Posterior vena cava (tissue), 2 donors: ENCODE data around the gene TRABD2B. TPM values are rescaled to one million over a fixed set of nuclear protein-coding genes. Genes with fewer than 3 reads are reported as not detected.

Source experiments
- DNase-seq: peaks from one replicate; pipeline ENCODE4 v3.0.0-alpha.2; 2020; ENCODE audit warnings: low spot score
- intact Hi-C, 2 donors: fragments of 100-400 bp; cut with DNase I; formaldehyde crosslinking; loops; one replicate each; pipeline versions ENCODE4 v1.14.1 to v1.14.2; 2022 to 2023
- total RNA-seq, 2 donors: library from RNA; stranded (reverse); fragmentation: NEBNext Ultra II Directional; extraction: Animal tissue kit (Norgen Biotek cat#: 25700); gene quantifications; one replicate each; pipeline ENCODE4 v1.2.1, GENCODE V29; 2021
- donor health status: DM: yes; HTN: yes; CAD: no.
- donor health status: DM: yes; HTN: yes; CAD: no.

The TRABD2B gene
- total RNA-seq, 2 donors from 2014 or later = 10.5 to 16.4 TPM

DNA sequence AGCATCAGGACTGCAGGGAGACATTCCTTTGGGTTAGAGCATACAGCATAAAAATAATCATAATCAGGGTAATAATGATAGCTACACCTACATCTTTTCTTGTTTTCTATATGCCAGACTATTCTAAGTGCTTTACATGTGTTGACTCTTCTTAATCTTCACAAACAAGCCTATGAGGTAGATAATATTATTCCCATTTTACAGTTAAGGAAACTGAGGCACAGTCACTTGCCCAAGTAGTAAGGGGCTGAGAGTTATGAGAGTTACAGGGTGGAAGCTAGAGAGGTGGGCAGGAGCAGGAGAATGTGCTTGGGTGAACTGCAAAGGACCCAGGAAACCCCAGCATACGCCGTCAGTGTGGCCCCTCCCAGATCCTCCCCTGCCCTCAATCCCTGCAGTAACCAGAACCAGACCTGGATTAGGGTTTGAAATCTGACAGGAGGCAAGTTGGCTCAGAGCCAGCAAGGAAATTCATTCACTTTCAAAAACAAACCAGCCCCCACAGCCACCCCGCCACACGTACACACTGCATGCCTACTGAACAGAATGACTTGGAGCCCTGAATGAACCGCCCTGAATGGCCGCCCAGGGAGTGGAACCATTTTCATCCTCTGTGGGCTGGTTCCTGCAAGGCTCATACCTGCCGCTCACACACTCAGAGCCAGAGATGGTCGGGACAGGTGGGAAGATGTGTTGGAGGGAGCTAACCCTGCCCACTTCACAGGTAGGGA lies 126.1 kb downstream of the TRABD2B start:
- intact Hi-C loops = no loop called here
- DNase-seq = no peak

DNA sequence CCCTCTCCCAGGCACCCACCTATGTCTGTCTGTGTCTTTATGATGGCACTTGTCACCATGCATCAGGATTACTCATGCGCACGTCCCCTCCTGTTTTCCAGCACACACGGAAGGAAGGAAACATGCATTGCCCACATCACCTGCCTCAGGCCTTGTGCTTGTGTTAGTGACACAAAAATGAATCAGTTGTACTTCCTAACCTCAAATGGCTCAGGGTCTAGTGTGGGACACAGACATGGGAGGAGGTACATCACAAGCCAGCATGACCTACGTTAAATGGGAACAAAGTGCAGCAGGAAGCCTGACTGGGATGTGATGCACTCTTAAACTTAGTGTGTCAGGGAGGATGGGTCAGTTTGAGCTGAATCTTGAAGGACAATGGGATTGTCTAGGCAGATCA lies 126.7 kb downstream of the TRABD2B start:
- intact Hi-C loops = no loop called here
- no peak for DNase-seq

DNA sequence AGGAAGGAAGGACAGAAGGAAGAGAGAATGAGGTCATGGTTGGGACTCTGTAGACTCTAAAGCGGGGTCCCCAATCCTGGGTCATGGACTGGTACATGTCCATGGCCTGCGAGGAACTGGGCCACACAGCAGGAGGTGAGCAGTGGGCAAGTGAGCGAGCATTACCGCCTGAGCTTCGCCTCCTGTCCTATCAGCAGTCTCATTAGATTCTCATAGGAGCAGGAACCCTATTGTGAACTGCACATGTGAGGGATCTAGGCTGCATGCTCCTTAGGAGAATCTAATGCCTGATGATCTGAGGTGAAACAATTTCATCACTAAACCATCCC lies 128.9 kb downstream of the TRABD2B start:
- DNase-seq = no peak
- intact Hi-C loops = no loop called here

DNA sequence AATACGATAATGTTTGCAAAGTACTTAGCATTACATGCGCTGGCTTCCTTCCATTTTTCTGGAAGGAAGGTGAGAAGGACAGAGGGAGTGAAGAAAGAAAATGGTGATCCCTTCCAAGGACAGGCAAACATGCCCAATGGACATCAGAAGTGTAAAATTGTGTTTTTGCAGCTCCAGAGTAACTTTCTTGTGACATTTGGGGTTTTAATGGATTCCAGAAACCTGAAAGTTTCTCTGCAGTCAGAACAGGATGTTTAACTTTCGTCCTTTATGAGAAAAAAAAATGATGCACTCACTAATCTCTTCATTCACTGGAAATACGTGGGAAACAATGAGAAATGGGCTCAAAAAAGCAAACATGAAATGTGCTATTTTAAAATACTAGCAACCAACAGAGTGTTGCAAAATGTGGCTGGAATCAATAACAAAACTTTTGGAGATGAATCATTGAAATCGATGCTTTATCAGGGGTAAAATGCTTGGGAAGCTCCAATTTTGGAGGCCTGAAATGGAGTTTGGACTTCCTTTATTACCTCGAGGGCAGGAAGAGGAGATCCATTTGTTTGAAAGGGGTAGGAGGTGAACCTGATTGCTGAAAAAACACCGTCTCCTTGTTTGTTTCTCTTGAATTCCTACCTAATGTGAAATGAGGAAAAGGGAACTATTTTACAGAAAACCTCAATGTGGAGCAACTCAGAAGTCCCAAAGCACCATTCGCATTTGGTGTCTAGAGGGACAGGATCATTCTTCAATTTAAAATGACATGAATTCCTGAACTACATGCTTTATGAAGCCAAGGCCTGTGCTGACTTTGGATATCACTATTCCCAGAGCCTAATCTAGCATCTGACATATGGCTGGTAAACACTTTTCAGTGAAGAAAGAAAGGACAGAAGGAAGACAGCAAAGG lies 129.5 kb downstream of the TRABD2B start:
- intact Hi-C loops = no loop called here
- no peak for DNase-seq

DNA sequence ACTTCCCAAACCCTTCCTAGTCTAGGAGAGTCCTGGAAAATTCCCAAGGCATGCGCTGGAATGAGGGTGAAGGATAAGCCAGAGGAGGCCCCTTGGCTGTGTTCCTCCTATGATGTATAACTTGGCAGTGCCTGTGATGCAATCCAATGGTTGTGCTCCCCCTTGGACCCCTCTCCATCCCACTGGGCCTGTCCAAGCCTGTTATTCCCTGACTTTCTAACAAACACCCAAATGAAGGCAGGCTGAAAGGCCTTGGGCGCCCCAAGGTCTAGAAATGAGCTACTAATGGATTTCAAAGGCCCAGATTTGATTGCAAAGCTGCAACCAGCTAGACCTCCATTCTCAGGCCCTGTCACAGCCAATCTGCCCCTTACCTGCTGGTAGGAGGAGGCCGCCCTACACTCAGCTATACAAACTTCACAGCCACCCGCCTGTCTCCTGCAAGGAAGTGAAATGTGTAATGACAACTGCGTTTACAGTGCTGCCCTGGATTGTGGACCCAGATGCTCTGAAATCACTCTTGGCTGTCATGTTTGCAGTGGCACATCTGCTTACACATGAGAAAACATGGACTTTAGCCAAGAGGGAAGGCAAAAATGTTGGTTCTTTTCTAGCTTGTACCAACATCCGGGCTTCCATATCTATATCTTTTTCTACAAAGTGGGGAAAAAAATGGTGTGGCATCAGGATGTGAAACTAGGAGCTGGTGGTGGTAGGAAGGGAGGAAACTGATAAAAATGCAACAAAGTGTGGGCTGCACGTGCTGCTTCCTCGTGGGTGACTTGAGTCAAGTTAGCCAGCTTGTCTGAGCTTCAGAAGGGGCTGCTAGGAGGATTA lies 130.4 kb downstream of the TRABD2B start:
- intact Hi-C loops = no loop called here

GRCh38 chr1:47865881-47866535 lies 131.2 kb downstream of the TRABD2B start:
- DNase-seq = no peak
- intact Hi-C loops = no loop called here

More for the DNA sequence above, 130.4 kb downstream of the TRABD2B start:
- DNase-seq = no peak

GRCh38 chr1:47859092-47859743 lies 138.0 kb downstream of the TRABD2B start:
- intact Hi-C loops = no loop called here
- no peak for DNase-seq

DNA sequence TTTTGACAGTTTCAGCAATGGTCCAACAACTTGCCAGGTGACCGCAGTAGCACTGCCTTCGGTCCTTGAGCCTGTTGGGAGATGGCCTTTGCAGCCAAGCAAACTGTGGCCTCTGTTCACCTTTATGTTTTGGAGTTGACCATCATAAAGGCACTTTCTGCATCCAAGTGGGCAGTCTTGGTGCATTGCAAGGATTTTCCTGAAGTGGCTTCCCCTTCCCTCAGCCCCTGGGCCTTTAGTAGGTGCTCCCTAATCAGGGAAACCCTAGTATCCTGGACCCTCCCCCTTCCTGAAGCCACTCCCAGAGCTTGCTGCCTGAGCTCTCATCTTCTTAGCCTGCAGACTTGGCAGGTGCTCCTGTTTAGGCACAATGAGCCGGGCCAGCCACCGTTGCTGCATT lies 140.2 kb downstream of the TRABD2B start:
- intact Hi-C loops = no loop called here
- no peak for DNase-seq

GRCh38 chr1:47855230-47855629 lies 142.0 kb downstream of the TRABD2B start:
- intact Hi-C loops = no loop called here
- DNase-seq = no peak

DNA sequence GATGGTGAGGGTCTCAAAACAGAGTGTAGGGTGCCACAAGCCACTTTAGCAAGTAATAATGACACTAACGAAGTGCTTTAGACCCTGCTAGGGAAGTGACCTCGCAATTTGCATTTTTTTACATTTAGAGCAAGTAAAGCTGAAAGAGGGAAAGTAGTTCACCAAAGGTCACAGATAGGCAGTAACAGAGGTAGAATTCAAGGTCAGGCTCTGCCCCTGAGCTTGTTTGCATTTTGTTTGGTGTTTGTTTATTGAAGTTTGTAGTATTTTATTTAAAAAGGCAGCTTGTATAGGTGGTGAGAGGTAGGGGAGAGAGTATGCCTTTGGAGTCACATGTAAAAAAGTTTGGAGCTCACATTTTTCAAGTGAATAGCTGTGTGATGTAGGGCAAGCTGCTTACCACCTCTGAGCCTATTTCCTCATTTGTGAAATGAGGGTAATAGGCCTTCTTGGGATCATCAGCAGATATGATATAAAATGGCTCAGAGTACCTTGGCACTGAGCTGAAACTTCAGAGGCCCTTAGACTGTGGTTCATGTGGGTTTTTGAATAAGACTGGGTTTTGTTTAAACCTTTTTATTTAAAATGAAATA lies 142.5 kb downstream of the TRABD2B start:
- intact Hi-C loops = no loop called here
- no peak for DNase-seq

DNA sequence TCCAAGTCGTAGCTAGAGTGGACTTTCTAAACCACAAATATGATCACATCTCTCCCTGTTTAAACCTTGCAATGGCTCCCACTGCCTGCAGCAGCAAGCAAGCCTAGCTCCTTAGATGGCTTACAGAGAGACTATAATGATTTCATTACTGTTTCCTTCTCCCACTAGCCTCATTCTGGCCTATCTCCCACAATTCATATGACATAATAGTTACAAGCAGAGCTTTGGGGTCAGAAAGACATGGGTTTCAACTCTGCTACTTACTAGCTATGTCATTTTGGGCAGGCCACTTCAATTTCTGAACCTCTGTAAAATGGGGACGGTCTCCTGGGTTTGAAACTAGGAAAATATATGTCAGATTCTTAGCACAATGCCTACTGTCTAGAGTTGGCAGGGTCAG lies 143.3 kb downstream of the TRABD2B start:
- intact Hi-C loops = no loop called here
- DNase-seq = no peak

DNA sequence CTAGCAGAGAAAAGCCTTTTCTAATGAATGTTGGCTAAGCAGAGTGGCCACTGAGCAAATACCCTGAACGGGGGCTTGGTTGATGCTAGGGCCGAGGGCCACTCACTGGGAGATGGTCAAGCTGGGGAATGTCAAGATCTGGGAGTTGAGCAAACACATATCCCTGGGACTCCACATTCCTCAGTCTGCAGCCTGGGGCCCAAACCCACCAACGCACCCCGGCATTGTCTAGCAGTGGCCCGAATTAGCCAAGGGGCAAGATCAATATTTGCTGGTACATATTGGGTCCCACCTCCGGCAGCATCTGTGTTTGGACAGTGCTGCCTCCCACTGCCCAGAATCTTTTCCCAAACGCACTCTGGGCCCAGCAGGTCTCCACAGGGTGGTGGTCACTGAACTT lies 144.1 kb downstream of the TRABD2B start:
- DNase-seq = no peak
- intact Hi-C loops = no loop called here

DNA sequence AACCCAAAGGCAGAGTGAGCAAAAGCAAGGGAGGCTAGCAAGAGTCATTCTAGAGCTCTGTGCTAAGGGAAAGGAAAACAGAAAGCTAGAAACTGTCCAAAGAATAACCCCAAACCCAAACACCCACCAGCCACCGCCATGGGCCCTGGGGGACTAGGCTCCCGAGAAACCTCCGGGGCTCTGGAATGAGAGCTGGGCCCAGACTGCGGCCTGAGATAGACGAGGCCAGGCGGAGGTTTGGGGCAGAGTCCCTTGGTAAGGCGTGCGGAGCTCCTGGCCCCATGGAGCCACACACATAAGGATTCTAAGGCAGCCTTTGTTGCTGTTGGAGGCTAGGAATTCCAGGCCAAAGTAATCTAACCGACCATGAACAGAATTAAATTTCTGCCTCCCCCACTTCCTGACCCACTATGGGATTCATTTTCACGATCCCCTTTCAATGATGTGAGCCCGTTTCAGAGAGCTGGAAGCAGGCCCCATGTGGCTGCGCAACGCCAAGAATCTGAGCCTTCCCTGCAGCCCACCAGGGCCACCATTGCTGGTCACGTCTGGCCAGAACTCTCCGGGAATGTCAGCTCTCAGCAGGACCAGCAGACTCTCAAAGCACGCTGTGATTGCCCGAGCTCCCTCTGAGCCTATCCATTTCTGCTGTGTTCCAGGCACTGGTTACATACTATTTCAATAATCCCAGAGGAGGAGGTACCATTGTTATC lies 145.0 kb downstream of the TRABD2B start:
- peak; percentile 68 for DNase-seq
- intact Hi-C loops = no loop called here

DNA sequence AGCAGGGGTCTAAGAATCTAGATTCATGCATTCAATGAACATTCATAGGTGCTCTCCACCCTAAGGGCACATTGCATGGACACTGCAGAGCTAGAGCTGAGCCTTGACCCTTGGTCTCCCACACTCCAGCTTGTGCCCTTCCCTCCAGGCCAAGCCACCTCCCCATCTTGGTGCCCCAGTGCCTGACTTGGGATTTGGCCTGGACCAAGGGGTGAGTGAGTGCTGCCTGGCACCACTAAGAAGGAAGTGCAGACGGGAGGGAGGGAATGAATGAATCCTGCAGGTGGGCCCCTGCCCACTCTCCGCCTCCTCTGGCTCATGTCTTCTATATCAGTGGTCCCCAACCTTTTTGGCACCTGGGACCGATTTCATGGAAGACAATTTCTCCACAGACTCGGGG lies 146.7 kb downstream of the TRABD2B start:
- peak; percentile 36 for DNase-seq
- intact Hi-C loops = no loop called here

DNA sequence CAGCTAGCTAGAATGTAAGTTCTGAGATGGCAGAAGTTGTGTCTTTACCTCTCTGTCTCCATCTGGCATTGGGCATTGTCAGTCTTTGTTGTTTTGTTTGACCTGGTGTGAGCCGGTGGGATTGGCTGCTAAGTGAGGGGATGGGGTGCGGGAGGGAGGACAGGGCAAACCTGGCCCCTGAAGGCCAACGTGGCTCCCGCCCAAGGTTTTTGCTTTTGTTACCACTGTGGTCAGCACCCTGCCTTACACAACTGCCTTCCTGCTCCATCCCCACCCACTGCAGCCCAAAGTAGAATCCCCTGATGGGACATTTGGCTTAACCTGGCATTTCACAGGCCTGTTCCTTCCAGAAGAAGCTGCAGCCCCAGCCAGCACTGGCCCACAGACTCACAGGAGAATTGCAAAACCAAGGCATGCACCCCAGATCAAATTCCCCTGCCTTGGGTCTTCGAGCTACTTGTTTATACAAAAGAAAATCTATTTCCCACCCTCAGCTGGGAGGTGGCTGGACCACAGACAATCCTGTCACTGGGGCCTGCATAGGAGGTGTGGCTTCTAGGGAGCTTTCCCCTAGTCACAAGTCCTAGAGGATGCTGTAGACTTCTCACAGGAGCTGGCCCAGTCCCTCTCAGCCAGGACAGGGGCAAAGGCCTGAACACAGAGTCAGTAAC lies 147.5 kb downstream of the TRABD2B start:
- intact Hi-C loops = no loop called here
- DNase-seq = no peak

DNA sequence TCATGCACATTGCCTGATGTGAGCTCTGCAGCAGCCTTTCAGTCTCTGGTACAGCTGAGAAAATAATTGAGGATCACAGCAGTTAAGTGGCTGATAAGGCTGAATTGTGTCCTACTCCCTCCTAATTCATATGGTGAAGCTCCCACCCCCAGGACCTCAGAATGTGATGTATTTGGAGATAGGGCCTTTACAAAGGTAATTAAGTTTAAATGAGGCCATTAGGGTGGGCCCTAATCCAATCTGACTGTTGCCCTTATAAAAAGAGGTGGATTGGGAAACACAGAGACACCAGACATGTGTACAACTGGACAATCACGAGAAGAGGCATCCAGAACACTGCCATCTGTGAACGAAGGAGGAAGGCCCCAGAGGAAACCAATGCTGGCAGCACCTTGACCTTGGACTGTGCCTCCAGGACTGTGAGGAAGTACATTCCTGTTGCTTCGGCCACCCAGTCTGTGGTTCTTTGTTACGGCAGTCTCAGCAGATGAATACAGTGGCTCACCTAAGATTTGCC lies 148.1 kb downstream of the TRABD2B start:
- no peak for DNase-seq
- intact Hi-C loops = no loop called here

DNA sequence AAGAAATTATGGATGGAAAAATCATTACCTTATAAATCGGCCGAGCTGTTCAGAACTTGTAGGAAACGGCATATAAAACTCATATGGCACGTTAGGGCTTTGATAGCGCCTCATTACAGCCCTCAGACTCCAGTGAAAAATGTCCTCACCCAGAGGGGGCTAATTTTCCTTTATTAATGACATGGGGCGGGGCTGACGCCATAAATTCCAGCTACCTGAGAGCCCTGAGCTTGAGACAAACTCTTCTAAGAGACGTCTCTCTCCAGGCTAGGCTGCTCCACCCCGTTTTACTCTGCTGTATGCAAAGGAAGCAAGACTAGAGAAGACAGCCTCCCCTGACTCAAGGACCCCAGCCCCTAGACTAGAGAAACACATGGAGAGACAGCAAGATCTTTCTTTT lies 149.4 kb downstream of the TRABD2B start:
- DNase-seq = no peak
- intact Hi-C loops = no loop called here
